DMS53 treated with DMSO at 0.1 percent for 48 hours (cell line): Measurements from ENCODE around the gene CALU.
A peak's percentile ranks its signal among the peaks of the same experiment; 100 is the strongest.

Experiments
- DNase-seq: peaks from one replicate; lab custom pipeline; 2025; ENCODE audit not compliant: unreplicated experiment; lab: John Stamatoyannopoulos, UW

The CALU gene

DNA sequence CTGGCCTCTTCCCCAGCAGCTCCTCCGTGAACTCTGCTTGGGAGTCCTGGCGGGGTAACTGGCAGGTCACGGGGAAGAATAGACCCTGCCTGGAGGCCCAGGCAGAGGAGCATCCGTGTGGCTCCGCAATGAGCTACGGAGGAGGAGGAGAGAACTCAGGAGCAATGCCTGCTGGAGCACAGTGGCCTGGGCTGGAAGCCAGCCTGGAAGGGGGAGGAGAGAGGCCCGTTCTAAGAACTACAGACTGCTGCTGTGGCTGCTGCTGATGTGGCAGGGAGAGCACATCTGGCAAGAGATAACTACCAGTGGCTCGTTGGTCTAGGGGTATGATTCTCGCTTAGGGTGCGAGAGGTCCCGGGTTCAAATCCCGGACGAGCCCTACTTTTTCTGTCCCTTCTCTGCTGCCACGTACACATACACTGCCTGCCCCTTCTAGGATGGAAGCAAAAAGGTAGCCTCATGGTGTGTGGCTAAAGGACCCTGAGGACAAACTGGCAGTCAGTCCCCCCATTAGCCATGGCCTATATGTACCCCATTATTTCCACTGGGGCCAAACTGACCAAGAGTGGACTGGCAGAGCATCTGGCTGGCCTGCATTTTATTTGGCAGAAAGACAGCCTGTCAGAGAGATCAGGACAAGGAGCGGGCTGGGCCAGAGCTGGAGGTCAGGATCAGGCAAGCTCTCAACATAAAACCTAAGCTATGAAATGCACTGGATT is 44.1 kb downstream of the CALU start:
- DNase-seq = peak; percentile 38

DNA sequence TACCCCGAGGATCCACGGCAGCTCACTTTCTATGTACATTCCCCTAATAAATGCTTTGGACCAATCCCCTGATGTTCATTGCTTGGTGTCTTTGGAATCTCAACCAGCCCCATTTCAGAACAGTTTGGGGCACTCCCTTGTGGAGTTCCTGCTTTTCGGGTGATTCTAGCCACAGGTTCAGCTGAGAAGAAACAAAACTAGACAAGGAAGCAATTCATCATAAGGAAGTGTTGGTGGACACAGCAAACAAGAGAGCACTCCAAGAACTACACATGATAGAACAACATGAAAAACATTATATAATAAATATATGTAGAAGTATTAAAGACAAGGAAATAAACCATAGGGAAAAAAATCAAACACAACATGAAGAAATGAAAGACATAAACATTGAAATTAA is 46.6 kb downstream of the CALU start:
- DNase-seq = no peak

DNA sequence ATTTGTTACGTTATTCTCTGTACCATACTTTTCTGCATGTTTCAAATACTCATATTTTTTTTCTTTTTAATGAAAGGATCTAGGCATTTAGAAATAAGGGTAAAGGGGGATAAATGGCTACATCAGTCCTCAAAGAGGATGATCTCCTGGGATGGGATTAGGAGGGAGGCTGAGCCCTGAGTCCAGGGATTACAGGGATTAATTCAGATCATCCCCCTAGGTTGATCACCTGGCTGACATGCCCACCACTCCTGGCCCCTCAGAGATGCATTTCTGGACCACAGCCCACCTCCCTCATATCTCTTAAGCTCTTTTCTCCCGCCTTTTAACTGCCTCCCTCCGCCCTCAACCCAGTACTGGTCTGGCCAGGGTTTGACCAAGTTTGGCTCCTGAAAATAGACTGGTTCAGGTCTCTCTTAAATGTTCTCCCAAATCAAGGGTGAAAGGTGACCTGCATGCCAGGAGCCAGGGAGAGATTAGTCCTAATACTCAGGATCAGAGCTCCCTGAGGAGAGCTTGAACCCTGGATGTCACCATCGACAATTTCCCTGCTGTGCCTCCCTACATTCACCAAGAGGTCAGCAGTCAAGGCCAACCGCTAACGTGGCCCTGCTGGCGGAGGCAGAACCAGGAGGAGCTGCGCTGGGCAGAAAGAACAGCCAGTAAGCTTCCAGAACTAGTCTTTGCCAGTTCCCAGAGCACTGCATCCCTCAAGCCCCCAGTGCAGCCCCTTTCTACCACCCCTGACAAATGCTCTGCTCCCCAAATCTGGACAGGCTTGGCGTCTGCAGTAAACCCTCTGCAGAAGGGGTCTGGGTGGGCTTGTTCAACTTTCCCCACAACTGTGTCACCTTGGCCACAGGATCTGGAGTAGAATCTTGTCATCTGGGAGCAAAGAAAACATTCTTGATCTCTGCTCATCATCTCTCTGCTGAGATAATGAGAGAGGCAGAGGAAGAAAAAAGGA is 49.6 kb downstream of the CALU start:
- DNase-seq = no peak

DNA sequence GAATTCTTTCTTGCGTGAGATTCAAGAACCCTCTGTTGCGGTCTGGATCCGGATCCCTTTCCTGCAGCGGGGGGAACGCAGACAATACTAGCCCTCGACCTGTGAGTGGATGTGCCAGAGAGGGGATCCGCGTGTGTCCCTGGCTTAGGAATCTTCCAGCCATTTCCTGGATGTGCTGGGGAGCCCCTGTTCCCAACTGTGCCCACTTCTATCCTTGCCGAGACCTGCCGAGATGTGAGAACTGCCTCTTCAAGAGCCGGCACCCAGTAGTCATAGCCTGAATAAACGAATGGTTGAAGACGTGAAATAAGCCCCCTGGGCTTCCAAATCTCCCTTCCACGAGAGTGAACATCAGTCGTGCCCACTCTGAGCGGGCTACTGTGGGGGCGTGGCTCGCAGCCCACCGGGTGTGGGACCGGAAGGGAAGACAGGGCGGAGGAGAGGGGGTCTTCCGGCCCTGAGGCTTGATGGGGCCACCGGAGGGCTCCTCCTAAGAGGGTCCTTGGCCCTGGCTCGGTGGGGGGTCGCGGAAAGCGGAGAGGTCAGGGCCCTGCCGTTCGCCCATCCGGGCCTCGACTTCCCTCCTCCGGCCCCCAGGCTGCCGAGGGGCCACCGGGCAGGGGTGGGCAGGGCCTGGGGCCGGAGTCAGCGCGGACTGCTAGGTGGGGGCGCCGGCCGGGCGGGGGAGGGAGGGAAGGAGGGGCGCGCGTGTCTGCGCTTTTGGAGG is 51.3 kb downstream of the CALU start:
- DNase-seq = no peak

DNA sequence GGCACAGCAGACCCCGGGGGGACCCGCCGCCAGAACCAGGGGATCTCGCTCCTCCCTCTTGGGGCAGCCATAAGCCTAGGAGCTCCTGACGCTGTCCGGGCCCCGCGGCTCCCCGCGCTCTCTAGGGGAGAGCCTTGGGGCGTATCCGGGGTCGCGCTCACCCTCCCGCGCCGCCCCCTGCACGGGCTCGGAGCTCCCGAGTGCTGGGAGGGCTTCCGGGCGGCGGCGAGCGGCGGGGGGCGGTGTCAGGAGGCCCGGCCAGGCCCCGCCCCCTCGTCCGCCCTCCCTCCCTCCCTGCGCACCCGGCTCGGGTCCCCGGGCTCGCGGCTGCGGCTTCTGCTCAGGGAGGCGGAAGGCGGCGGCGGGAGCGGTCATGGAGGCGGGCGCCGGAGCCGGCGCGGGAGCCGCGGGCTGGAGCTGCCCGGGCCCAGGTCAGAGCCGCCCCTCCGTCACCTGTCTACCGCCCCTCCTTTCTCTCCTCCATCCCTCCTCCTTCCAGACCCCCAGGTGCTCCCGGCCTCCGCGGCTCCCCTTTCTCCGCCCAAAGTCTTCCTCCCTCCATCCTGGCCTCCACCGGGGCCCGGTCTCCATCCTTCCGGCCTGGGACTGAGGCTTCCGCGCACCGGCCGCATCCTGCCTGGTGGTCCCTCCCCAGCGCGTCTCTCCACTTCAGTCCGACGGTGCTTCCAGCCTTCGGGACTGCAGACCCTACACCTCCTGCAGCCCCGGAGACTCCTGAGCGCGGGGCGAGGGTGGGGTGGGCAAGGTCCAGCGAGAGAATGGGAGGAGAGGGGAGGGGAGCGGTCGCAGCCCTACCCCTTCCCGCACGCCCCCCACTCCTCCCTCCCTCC is 52.2 kb downstream of the CALU start, which contains the start of gene CCDC136:
Gene CCDC136, plus strand, starts transcription at position 848 of the 851 bp plus-strand sequence. CDS start 444 bp downstream, outside the sequence.
- DNase-seq = peak; percentile 52

DNA sequence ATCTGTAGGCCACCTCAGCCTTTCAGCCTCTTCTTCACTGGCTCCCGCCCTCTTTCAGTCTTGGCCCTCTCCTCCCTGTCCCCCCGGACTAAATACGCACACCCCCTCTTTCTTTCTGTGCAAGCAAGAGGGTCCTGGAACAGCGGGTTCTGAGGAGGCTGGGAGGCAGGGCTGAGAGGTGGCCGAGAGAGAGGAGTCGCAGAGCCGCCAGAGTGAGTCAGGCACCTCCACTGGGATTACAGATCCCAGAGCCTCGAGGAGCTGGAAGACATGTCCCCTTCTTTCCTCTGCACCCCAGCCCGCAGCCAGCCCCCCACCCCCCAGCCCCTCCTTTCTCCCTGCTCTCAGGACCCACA is 52.8 kb downstream of the CALU start:
- DNase-seq = no peak

DNA sequence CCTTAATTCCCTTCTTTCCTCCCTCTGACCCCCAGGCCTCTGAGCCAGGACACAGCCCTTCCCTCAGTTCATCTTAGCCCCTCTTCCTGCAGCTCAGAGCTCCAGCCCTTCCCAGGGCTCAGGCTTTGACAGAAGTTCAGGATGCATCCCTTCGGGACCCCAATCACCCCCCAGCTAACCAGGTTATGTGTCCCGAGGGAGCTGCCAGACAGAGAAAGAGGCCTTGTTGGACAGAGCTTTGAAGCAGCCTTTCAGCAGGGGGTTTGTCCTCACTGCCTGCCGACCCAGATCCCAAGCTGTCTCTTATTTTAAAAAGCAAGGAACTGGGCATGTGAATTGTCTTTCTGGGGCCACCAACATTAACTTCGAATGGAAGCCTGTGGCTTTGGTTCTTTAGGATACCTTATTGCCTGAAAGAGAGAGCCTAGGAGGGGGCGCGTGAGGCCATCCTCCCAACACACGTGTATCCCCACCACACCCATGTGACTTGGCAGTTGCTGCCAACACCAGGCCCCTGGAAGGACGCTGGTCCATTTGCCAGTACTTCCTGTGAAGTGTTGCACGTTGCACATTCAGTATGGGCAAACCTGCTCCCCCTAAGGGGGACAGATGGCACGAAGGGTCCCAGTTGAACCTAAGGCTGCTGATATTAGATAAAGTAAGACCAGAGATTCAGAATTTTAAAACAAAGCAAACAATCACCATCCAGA is 53.5 kb downstream of the CALU start:
- no peak for DNase-seq

DNA sequence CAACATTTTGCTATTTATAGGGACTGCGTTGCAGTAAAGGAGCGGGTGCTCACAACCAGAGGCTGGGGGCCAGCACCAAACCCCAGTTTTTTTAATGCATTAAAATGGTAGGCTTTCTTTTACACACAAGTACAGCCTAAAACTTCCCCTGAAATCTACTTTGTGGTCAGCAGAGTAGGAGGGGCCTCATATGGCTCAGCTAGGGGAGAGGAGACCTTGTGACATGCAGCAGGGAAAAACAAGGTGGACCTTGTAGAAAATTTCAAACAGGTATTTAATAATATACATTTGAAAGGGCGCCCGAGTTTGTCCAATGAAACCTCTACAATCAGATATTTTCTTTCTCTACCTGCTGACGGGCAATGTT is 54.0 kb downstream of the CALU start:
- DNase-seq = no peak

DNA sequence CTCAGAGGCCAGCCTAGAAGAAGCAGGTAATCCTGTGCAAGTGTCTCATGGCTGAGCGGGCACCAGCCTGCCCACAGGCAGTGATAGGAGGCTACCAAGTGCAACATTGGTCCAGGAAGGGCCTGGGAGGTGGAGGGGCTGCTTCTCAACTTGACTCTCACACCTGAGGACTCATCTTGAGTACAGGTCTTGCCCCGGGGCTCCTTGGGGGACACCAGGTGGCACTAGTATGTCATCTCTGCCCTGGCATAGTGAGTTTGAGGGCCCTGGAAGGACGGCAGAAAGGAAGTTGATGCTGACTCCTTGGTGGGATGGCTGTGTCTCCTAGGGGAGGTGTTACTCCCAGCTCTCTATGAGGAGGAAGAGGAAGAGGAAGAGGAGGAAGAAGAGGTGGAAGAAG is 54.9 kb downstream of the CALU start:
- no peak for DNase-seq

DNA sequence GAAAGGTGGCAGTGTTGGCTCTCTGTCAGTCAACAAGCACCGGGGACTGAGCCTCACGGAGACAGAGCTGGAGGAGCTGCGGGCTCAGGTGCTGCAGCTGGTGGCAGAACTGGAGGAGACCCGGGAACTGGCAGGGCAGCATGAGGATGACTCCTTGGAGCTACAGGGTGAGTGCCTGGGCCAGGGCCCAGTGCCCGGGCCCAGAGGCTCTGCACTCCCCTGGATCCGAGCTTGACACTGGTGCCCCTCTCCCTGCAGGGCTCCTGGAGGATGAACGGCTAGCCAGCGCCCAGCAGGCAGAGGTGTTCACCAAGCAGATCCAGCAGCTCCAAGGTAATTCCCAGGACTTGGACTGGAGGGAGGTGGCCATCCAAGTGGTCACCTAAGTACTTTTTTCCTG is 55.3 kb downstream of the CALU start:
- no peak for DNase-seq

DNA sequence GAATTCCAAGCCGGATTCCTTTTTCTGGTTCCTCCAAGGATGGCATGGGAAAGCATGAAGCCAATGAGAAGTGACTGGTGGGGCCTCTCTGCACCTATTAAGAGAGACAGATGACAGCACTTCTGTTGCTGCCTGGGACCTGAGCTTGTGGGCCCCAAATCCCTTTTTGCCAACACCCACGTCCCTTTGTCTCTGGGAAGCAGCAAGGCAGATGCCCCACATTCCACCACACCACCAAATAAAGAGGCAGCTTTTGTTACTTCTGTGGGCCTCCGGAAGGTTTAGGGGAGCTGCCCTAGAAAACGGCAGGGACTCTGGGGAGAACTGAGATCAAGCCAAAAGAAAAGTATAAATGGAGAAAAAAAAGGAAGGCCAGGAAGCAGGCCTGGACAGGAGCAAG is 56.0 kb downstream of the CALU start:
- no peak for DNase-seq

DNA sequence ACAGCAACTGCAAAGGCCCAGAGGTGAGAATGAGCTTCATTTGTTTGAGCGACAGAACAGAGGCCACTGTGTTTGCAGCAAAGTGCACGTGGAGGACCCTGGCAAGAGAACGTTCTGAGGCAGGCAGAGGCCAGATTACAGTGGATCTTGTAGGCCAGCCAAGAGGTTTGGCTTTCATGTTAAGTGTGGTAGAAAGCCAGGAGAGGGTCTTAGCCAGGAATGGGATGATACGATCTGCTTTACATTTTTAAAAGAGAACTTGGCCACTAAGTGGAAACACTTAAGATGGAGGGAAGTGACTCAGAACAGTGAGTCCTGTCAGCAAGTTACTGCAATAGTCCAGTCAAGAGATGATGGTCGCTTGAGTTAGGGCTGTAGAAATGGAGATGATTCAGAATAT is 57.2 kb downstream of the CALU start:
- no peak for DNase-seq

DNA sequence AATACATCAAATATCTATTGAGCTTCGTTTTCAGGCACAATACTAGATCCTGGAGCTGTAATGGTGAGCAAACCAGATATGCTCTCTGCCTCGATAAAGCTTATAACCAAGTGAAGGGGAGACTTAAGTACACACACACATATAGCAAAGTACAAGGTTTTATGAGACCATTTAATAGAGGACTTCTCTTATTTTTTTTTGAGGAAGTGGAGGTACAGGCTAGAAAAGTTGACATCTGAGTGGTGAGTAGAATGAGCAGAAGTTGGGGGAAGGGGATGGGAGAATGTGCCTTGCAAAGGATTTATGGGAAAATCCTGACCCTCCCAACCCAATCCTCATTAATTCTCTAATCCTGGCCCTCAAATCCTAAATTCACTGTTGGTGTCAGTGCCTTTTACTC is 60.3 kb downstream of the CALU start:
- DNase-seq = no peak

DNA sequence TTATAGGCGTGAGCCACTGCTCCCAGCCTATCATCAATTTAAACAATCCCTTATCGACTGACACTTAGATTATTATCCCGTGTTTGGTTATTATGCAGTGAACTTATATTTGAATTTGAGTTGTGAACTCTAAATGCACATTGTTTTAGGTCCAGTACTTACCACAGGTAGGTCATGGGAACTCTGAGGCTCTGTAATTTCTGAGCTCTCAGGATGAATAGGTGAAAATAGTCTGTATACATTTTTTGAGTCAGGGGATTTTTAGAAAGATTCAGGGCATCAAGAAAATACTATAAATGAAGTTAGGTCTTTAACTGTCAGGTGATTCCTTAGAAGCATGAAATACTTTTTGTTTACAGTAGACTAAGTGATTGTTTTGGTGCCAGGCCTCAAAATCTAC is 61.4 kb downstream of the CALU start:
- DNase-seq = no peak

DNA sequence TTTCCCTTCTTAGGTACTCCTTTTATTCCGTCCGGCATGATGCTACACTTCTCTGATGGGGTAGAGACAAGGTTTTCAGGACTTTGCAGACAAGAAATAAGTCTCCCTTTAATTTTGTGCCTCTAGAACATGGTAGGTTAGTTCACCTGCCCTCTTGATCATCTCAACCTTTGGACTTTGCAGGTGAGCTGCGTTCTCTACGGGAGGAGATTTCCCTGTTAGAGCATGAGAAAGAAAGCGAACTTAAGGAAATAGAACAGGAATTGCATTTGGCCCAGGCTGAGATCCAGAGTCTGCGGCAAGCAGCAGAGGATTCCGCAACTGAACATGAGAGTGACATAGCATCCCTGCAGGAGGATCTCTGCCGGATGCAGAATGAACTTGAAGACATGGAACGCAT is 61.8 kb downstream of the CALU start:
- DNase-seq = no peak

DNA sequence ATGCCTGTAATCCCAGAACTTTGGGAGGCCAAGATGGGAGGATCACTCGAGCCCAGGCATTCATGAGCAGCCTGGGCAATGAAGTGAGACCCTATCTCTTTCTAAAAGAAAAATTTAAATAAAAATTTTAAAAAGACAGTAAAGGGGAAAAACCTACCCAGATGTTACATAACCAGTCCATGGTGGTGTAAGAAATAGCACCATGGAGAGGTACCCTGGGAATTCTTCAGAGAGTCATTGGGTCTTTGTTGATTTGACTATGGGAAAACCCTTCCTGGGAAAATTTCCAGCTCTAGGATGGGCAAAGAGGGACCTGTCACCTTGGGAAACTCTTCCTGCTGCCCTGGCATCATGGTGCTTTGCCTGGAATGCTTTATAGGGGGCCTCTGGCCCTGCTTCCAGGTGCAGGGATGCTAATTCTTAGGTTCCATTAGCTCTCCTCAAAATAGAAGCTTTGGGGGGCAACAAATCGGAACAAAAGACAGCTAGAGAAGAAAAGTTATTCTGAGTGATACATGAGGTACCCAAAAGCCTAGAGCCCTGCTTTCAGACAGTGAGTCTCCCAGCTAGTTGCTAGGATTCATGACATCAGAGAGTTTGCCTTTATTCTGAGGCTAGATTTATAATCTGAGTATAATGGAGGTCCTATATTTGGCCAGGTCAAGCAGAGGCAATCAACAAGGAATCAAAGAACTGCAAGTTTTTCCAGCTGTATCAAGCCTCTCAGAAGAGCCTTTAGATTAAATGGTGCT is 62.7 kb downstream of the CALU start:
- DNase-seq = no peak

DNA sequence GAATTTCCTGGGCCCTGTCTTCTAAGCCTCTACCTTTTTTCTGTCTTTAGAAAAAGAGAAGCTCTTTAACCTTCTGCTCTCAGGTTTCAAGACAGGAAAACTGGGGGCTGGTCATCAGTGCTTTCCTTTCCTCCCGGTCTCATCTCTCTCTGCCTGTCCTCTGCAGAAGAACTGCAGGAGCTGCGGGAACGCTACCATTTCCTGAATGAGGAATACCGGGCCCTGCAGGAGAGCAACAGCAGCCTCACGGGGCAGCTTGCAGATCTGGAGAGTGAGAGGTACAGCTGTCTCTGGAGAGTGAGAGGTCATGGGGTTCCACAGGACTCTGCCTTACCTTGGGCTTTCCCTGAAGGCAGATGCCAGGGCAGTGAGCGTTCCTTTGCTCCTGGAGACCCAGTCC is 65.3 kb downstream of the CALU start:
- DNase-seq = no peak

DNA sequence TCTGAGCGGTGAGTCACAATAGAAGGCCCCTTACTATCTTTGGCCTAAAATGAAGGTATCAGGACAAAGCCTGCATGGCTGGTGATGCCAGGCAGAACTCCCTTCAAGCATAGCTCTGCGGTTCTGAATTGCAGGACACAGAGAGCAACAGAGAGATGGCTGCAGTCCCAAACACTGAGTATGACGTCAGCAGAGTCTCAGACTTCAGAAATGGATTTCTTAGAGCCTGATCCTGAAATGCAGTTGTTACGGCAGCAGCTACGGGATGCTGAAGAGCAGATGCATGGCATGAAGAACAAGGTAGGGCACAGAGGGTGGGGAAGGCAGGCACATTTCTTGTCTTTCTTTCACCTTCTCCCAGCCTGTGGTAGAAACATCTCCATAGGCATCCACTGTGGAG is 66.1 kb downstream of the CALU start:
- DNase-seq = no peak

DNA sequence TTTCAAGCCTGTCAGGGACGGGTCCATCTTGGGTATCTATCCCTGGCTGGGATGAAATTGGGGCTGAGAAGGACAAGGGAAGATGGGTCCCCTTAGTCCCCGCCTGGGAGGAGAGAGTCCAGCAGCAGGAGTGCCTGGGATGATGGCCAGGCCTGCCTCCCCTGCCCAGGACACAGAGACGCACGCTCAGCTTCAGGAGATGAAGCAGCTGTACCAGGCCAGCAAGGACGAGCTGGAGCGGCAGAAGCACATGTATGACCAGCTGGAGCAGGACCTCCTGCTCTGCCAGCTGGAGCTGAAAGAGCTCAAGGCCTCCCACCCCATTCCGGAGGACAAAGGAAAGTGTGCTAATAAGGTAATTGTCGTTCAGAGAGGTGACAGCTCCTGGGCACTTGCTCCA is 68.0 kb downstream of the CALU start:
- no peak for DNase-seq
